Natural killer cell (primary cell): ENCODE results near the gene PKDREJ. TPM values are rescaled to one million over a fixed set of nuclear protein-coding genes. Genes with fewer than 3 reads are reported as not detected.

Experiments used
- ATAC-seq, 3 donors: fragments of 150-1000 bp in 2 of 3; fragments of 200-7000 bp in 1 of 3; cut with Tn5 transposase; 1 replicate in 1 of 3; 2 replicates in 2 of 3; pipeline ENCODE4 v1.10.0; 2021; ENCODE audit warnings: mild to moderate bottlenecking in 2 of 3, moderate library complexity in 2 of 3
- DNase-seq, 2 donors: peaks; one replicate each; pipeline versions ENCODE4 v3.0.0 to v3.0.0-alpha.2; 2013 to 2021; ENCODE audit warnings: mixed read lengths in 1 of 2
- H3K27ac ChIP-seq: one replicate; pipeline ENCODE4 v1.5.1; 2013; ENCODE audit warnings: mild to moderate bottlenecking, low read length
- H3K27me3 ChIP-seq: one replicate; pipeline ENCODE4 v1.6.1; 2013; ENCODE audit warnings: low read length; ENCODE audit not compliant: control insufficient read depth, insufficient read depth
- H3K36me3 ChIP-seq: one replicate; pipeline ENCODE4 v1.6.1; 2013; ENCODE audit warnings: low read length; ENCODE audit not compliant: control insufficient read depth, insufficient read depth
- H3K4me1 ChIP-seq: one replicate; pipeline ENCODE4 v1.6.1; 2013; ENCODE audit warnings: low read length; ENCODE audit not compliant: control insufficient read depth, insufficient read depth
- H3K4me3 ChIP-seq: one replicate; pipeline ENCODE4 v1.5.1; 2013; ENCODE audit warnings: low read length
- H3K9me3 ChIP-seq: one replicate; pipeline ENCODE4 v1.6.1; 2013; ENCODE audit warnings: low read length; ENCODE audit not compliant: control insufficient read depth, insufficient read depth
- H3K27ac Mint-ChIP-seq, 2 donors: one replicate each; pipeline ENCODE4 v1.8.0; 2022; ENCODE audit warnings: mild to moderate bottlenecking in 2 of 2, mixed read lengths in 2 of 2, moderate library complexity in 1 of 2
- H3K27me3 Mint-ChIP-seq, 2 donors: one replicate each; pipeline ENCODE4 v1.8.0; 2022; ENCODE audit warnings: low read depth in 2 of 2, mixed read lengths in 2 of 2
- H3K36me3 Mint-ChIP-seq: one replicate; pipeline ENCODE4 v1.8.0; 2022; ENCODE audit warnings: mixed read lengths
- H3K4me1 Mint-ChIP-seq, 2 donors: one replicate each; pipeline ENCODE4 v1.8.0; 2022; ENCODE audit warnings: mixed read lengths in 2 of 2
- H3K4me3 Mint-ChIP-seq: one replicate; pipeline ENCODE4 v1.8.0; 2022; ENCODE audit warnings: mild to moderate bottlenecking, moderate library complexity, mixed read lengths
- H3K9me3 Mint-ChIP-seq, 2 donors: one replicate each; pipeline ENCODE4 v1.8.0; 2022; ENCODE audit warnings: mixed read lengths in 2 of 2
- CTCF ChIP-seq: fragments of 200-600 bp; IDR thresholded peaks from one replicate; pipeline ENCODE4 v1.8.0; 2022; ENCODE audit warnings: antibody characterized with exemption
- WGBS: methylation state at CpG from one replicate; pipeline ENCODE4 v1.1.7; 2013; ENCODE audit warnings: missing lambda C conversion rate; ENCODE audit not compliant: insufficient coverage; 5-methylcytosine and 5-hydroxymethylcytosine counted together
- intact Hi-C: fragments of 100-400 bp; cut with micrococcal nuclease; formaldehyde crosslinking; loops from one replicate; pipeline ENCODE4 v1.14.2; 2022
- total RNA-seq, 4 donors: library from RNA; stranded (reverse); fragments of 120-200 nt in 1 of 4; gene quantifications; one replicate each; pipeline versions ENCODE4 v1.2.3 to v1.2.4, GENCODE V29; 2013 to 2022

PKDREJ gene
- total RNA-seq, 3 donors from 2014 or later (not counting 1 experiment from before 2014, with no cell fraction given) = 0.07 to 0.25 (median 0.20) TPM

- Histone ChIP-seq H3K9me3 (no peaks in the 10 kb centered on the region), H3K4me1 (peaks cover 24% of the 10 kb centered on the region), H3K4me3 (no peak overlapping the region), H3K27me3 (no peaks in the 10 kb centered on the region), H3K27ac (no peak overlapping the region), H3K36me3 (peaks cover 10% of the 10 kb centered on the region)
- no peaks in the 10 kb centered on the region for H3K36me3 Mint-ChIP-seq
- peaks cover 19 to 32% of the 10 kb centered on the region in 2 donors for H3K4me1 Mint-ChIP-seq
- WGBS = 92% methylated on average over 5 of the region's 5 CpGs
- DNase-seq (no peak), ATAC-seq (no peak)
- no peaks in the 10 kb centered on the region for H3K27me3 Mint-ChIP-seq
- intact Hi-C loops = no loop called here
- TF ChIP-seq CTCF = no peak
- H3K9me3 Mint-ChIP-seq = no peaks in the 10 kb centered on the region
- no peak overlapping the region for H3K27ac Mint-ChIP-seq
- no peak overlapping the region for H3K4me3 Mint-ChIP-seq
Measured at GRCh38 chr22:46241396-46242007, 21.6 kb downstream of the PKDREJ start.

- Histone ChIP-seq H3K27ac (no peak overlapping the region), H3K4me3 (no peak overlapping the region), H3K27me3 (no peaks in the 10 kb centered on the region), H3K9me3 (no peaks in the 10 kb centered on the region), H3K36me3 (peaks cover 10% of the 10 kb centered on the region), H3K4me1 (peaks cover 24% of the 10 kb centered on the region)
- H3K4me3 Mint-ChIP-seq = no peak overlapping the region
- TF ChIP-seq CTCF = no peak
- no peaks in the 10 kb centered on the region for H3K36me3 Mint-ChIP-seq
- ATAC-seq = no peak
- no peak overlapping the region for H3K27ac Mint-ChIP-seq
- intact Hi-C loops = no loop called here
- no peaks in the 10 kb centered on the region for H3K27me3 Mint-ChIP-seq
- 97% methylated on average over 7 of the region's 7 CpGs for WGBS
- peaks cover 19 to 28% of the 10 kb centered on the region in 2 donors for H3K4me1 Mint-ChIP-seq
- H3K9me3 Mint-ChIP-seq = no peaks in the 10 kb centered on the region
- DNase-seq = no peak
Measured at GRCh38 chr22:46240907-46241306, 22.2 kb downstream of the PKDREJ start.

GRCh38 chr22:46240506-46240905, 22.6 kb downstream of the PKDREJ start:
- ATAC-seq (no peak), DNase-seq (no peak)
- H3K4me3 ChIP-seq = no peak overlapping the region
- WGBS = 85% methylated on average over 6 of the region's 6 CpGs
- H3K9me3 Mint-ChIP-seq = no peaks in the 10 kb centered on the region
- no peaks in the 10 kb centered on the region for H3K9me3 ChIP-seq
- H3K27ac ChIP-seq = no peak overlapping the region
- peak overlapping the region; percentile 42 for H3K4me3 Mint-ChIP-seq
- H3K27me3 Mint-ChIP-seq = no peaks in the 10 kb centered on the region
- peaks cover 24% of the 10 kb centered on the region for H3K4me1 ChIP-seq
- H3K4me1 Mint-ChIP-seq = peaks cover 19 to 25% of the 10 kb centered on the region in 2 donors
- H3K27ac Mint-ChIP-seq = peak overlapping the region in 1 of 2 donors; percentile 66
- no peaks in the 10 kb centered on the region for H3K27me3 ChIP-seq
- TF ChIP-seq CTCF = no peak
- no peaks in the 10 kb centered on the region for H3K36me3 Mint-ChIP-seq
- intact Hi-C loops = no loop called here
- H3K36me3 ChIP-seq = peaks cover 10% of the 10 kb centered on the region

GRCh38 chr22:46240073-46240472, 23.1 kb downstream of the PKDREJ start:
- H3K36me3 ChIP-seq = peaks cover 13% of the 10 kb centered on the region
- Mint-ChIP-seq H3K4me3 (peak overlapping the region; percentile 71), H3K27ac (peak overlapping the region; percentile 66 to 71), H3K36me3 (peaks cover 4% of the 10 kb centered on the region), H3K27me3 (no peaks in the 10 kb centered on the region), H3K4me1 (peaks cover 19 to 25% of the 10 kb centered on the region in 2 donors), H3K9me3 (no peaks in the 10 kb centered on the region)
- H3K9me3 ChIP-seq = no peaks in the 10 kb centered on the region
- intact Hi-C loops = no loop called here
- H3K27ac ChIP-seq = no peak overlapping the region
- no peak for DNase-seq
- no peaks in the 10 kb centered on the region for H3K27me3 ChIP-seq
- 63% methylated on average over 2 of the region's 2 CpGs for WGBS
- TF ChIP-seq CTCF = no peak
- H3K4me3 ChIP-seq = no peak overlapping the region
- H3K4me1 ChIP-seq = peaks cover 24% of the 10 kb centered on the region
- no peak for ATAC-seq
